Mesothelial cell of epicardium (in vitro differentiated cells): ENCODE data around the gene ZNF48. TPM values are rescaled to one million over a fixed set of nuclear protein-coding genes. Genes with fewer than 3 reads are reported as not detected.

ENCODE experiments used
- DNase-seq, 2 experiments: peaks; one replicate each; pipeline ENCODE4 v3.0.0; 2021; ENCODE audit warnings: low spot score in 2 of 2; ENCODE audit not compliant: unreplicated experiment in 2 of 2
- H3K27ac Mint-ChIP-seq: 2 replicates; pipeline ENCODE4 v1.8.0; 2021; ENCODE audit warnings: mixed read lengths
- H3K27me3 Mint-ChIP-seq: 2 replicates; pipeline ENCODE4 v1.8.0; 2021; ENCODE audit warnings: low read depth, mixed read lengths
- H3K36me3 Mint-ChIP-seq: 2 replicates; pipeline ENCODE4 v1.8.0; 2021; ENCODE audit warnings: mixed read lengths
- H3K4me1 Mint-ChIP-seq: 2 replicates; pipeline ENCODE4 v1.8.0; 2021; ENCODE audit warnings: mixed read lengths
- H3K4me3 Mint-ChIP-seq: 2 replicates; pipeline ENCODE4 v1.8.0; 2021; ENCODE audit warnings: mild to moderate bottlenecking, moderate library complexity, mixed read lengths
- H3K9me3 Mint-ChIP-seq: 2 replicates; pipeline ENCODE4 v1.8.0; 2021; ENCODE audit warnings: mixed read lengths
- CTCF ChIP-seq: fragments of 200-600 bp; sonication (generic); IDR thresholded peaks from one replicate; pipeline ENCODE4 v1.5.0; 2021; ENCODE audit warnings: antibody characterized with exemption; ENCODE audit not compliant: unreplicated experiment
- total RNA-seq: library from RNA; stranded (reverse); gene quantifications from 3 replicates; pipeline ENCODE4 v1.2.1, GENCODE V29; 2021

ZNF48 gene
- total RNA-seq, 1 donor from 2014 or later: 24.2 TPM

- H3K4me3 Mint-ChIP-seq: peak overlapping the region; percentile 93
- no peak for DNase-seq
- no peaks in the 10 kb centered on the region for H3K9me3 Mint-ChIP-seq
- peaks cover 13% of the 10 kb centered on the region for H3K36me3 Mint-ChIP-seq
- no peak for TF ChIP-seq CTCF
- H3K4me1 Mint-ChIP-seq: peaks cover 17% of the 10 kb centered on the region
- H3K27me3 Mint-ChIP-seq: no peaks in the 10 kb centered on the region
- H3K27ac Mint-ChIP-seq: peak overlapping the region; percentile 99
These were observed 40.6 kb upstream of the ZNF48 start for GRCh38 chr16:30354423-30355143.

- Mint-ChIP-seq H3K36me3 (peaks cover 12% of the 10 kb centered on the region), H3K27ac (peak within 1 kb of the TSS; percentile 99), H3K4me3 (peak within 1 kb of the TSS; percentile 93), H3K4me1 (peaks cover 17% of the 10 kb centered on the region), H3K9me3 (no peaks in the 10 kb centered on the region), H3K27me3 (no peaks in the 10 kb centered on the region)
- no peak for TF ChIP-seq CTCF
- DNase-seq: peak; percentile 91 to 94
These were observed 39.9 kb upstream of the ZNF48 start, which contains the start of gene CD2BP2 for GRCh38 chr16:30355144-30355953. Gene CD2BP2, minus strand, starts transcription at chr16:30355308. Its CDS starts 627 bp downstream, at chr16:30354681.

GRCh38 chr16:30355954-30356308, 39.3 kb upstream of the ZNF48 start:
- peaks cover 17% of the 10 kb centered on the region for H3K4me1 Mint-ChIP-seq
- no peaks in the 10 kb centered on the region for H3K27me3 Mint-ChIP-seq
- H3K9me3 Mint-ChIP-seq: no peaks in the 10 kb centered on the region
- TF ChIP-seq CTCF: no peak
- no peak for DNase-seq
- H3K36me3 Mint-ChIP-seq: peaks cover 9% of the 10 kb centered on the region
- H3K4me3 Mint-ChIP-seq: peak overlapping the region; percentile 93
- peak overlapping the region; percentile 99 for H3K27ac Mint-ChIP-seq

GRCh38 chr16:30356401-30357084, 38.7 kb upstream of the ZNF48 start:
- H3K27me3 Mint-ChIP-seq: no peaks in the 10 kb centered on the region
- H3K27ac Mint-ChIP-seq: peak overlapping the region; percentile 99
- peaks cover 17% of the 10 kb centered on the region for H3K4me1 Mint-ChIP-seq
- H3K9me3 Mint-ChIP-seq: no peaks in the 10 kb centered on the region
- no peak for DNase-seq
- peaks cover 12% of the 10 kb centered on the region for H3K36me3 Mint-ChIP-seq
- H3K4me3 Mint-ChIP-seq: peak overlapping the region; percentile 93
- TF ChIP-seq CTCF: no peak

- no peak for TF ChIP-seq CTCF
- H3K4me3 Mint-ChIP-seq: no peak overlapping the region
- peaks cover 17% of the 10 kb centered on the region for H3K4me1 Mint-ChIP-seq
- no peaks in the 10 kb centered on the region for H3K27me3 Mint-ChIP-seq
- H3K9me3 Mint-ChIP-seq: no peaks in the 10 kb centered on the region
- DNase-seq: no peak
- peaks cover 12% of the 10 kb centered on the region for H3K36me3 Mint-ChIP-seq
- H3K27ac Mint-ChIP-seq: peak overlapping the region; percentile 73
These were observed 38.0 kb upstream of the ZNF48 start for GRCh38 chr16:30357085-30357714.
